Measurements from ENCODE around the gene NOL6. TPM values are rescaled to one million over a fixed set of nuclear protein-coding genes. Genes with fewer than 3 reads are reported as not detected.

Gene NOL6
- total and polyA plus RNA-seq, 8 donors = 10.9 to 28.2 (median 18.9) TPM

DNA sequence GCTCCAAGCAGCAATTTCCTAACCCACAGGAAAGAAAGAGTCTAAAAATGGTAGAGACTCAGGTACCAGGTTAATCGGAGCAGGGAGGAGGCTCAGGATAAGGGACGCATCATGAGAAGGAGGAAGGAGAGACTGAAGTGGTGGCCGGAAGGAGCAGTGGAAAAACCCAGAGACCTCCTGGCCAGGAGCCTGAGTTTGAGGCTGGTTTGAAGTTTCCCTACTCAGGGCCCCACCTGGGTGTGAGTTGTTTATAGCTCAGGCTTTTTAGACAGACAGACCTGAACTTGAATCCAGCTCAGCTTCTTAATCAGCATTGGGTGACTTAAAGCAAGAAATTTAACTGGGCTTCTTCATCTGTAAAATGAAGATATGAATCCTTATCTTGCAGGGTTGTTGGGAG is 59.5 kb downstream of the NOL6 start:
- no peak for DNase-seq
- intact Hi-C loops (cut with DNase I) = no loop called here
- no peak for ATAC-seq
- Histone ChIP-seq H3K27me3 (no peaks in the 10 kb centered on the region), H3K4me1 (peaks cover 14 to 18% (median 16%) of the 10 kb centered on the region in 3 donors), H3K36me3 (no peaks in the 10 kb centered on the region), H3K9me3 (no peaks in the 10 kb centered on the region), H3K4me3 (no peak overlapping the region), H3K27ac (no peak overlapping the region)
- FAIRE-seq = no peak
- TF ChIP-seq, protein P1, sequence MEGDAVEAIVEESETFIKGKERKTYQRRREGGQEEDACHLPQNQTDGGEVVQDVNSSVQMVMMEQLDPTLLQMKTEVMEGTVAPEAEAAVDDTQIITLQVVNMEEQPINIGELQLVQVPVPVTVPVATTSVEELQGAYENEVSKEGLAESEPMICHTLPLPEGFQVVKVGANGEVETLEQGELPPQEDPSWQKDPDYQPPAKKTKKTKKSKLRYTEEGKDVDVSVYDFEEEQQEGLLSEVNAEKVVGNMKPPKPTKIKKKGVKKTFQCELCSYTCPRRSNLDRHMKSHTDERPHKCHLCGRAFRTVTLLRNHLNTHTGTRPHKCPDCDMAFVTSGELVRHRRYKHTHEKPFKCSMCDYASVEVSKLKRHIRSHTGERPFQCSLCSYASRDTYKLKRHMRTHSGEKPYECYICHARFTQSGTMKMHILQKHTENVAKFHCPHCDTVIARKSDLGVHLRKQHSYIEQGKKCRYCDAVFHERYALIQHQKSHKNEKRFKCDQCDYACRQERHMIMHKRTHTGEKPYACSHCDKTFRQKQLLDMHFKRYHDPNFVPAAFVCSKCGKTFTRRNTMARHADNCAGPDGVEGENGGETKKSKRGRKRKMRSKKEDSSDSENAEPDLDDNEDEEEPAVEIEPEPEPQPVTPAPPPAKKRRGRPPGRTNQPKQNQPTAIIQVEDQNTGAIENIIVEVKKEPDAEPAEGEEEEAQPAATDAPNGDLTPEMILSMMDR (IDR thresholded peaks at IDR 0.05) = no peak
- 75 to 82% methylated on average over 3 of the region's 3 CpGs for WGBS, 2 donors

Small RNA genes lying within 50 kb of the gene (microRNA-seq; reads per million reads assigned to microRNA genes)
- gene MIR6851 = 0 to 0.39 reads per million in 2 donors

Other genes starting within 250 kb of the NOL6 start
- 1 to 10 TPM in 1 of 6 donors, not detected in 5; 1.4 TPM for gene SPINK4, start 233.8 kb downstream of the NOL6 start, total RNA-seq
- 1 to 10 TPM; 1.5 to 9.2 TPM for gene SPINK4, start 233.8 kb downstream of the NOL6 start, polyA plus RNA-seq
- 10 to 100 TPM; 48.5 to 99.6 (median 53.3) TPM for gene BAG1, start 209.2 kb downstream of the NOL6 start, total RNA-seq
- 10 to 100 TPM; 38.2 to 67.7 TPM for gene BAG1, start 209.2 kb downstream of the NOL6 start, polyA plus RNA-seq
- gene CHMP5, start 208.9 kb downstream of the NOL6 start, total RNA-seq = 10 to 100 TPM; 14.1 to 29.3 (median 16.8) TPM
- 10 to 100 TPM; 19.0 to 39.2 TPM for gene CHMP5, start 208.9 kb downstream of the NOL6 start, polyA plus RNA-seq
- 10 to 100 TPM; 15.8 to 19.2 (median 17.3) TPM for gene NFX1, start 183.4 kb downstream of the NOL6 start, total RNA-seq
- 10 to 100 TPM in 1 of 2 donors, 1 to 10 TPM in 1; 8.2 to 14.5 TPM for gene NFX1, start 183.4 kb downstream of the NOL6 start, polyA plus RNA-seq
- 1 to 10 TPM; 1.0 to 3.8 (median 2.0) TPM for gene AQP7, start 71.4 kb downstream of the NOL6 start, total RNA-seq
- 10 to 100 TPM in 1 of 2 donors, 1 to 10 TPM in 1; 7.1 to 12.0 TPM for gene AQP7, start 71.4 kb downstream of the NOL6 start, polyA plus RNA-seq
- 10 to 100 TPM; 18.3 to 39.0 (median 24.7) TPM for gene AQP3, start 26.3 kb downstream of the NOL6 start, total RNA-seq
- gene AQP3, start 26.3 kb downstream of the NOL6 start, polyA plus RNA-seq = 10 to 100 TPM; 18.3 to 20.2 TPM
- 1 to 10 TPM in 1 of 6 donors, under 1 TPM in 4, not detected in 1; 0.51 to 1.7 (median 0.73) TPM for gene ANKRD18B, start 50.3 kb upstream of the NOL6 start, total RNA-seq
- gene ANKRD18B, start 50.3 kb upstream of the NOL6 start, polyA plus RNA-seq = under 1 TPM in 1 of 2 donors, not detected in 1; 0.66 TPM